GM18951 (cell line): ENCODE measurements around the gene PDK2.

Experiments used
- POLR2A ChIP-seq: IDR thresholded peaks from 4 replicates; pipeline ENCODE4 v1.6.1; 2011; ENCODE audit warnings: mild to moderate bottlenecking; ENCODE audit not compliant: insufficient read length, insufficient read depth; ENCODE audit errors: extremely low read depth
- in situ Hi-C: fragments of 300-500 bp; cut with MboI; formaldehyde crosslinking; loops from one replicate; pipeline ENCODE4 v1.12.0; 2022; ENCODE audit warnings: low sequenced_read_pairs, mixed read lengths, inconsistent platforms; ENCODE audit not compliant: unreplicated experiment

The PDK2 gene

GRCh38 chr17:50094753-50095619, at the start of gene PDK2:
Gene PDK2, plus strand, starts transcription at chr17:50095351. Its CDS starts 85 bp downstream, at chr17:50095436.
- peak; percentile 47 for TF ChIP-seq POLR2A

GRCh38 chr17:50046179-50046578, 49.0 kb upstream of the PDK2 start:
- TF ChIP-seq POLR2A, result no peak
- in situ Hi-C loops, result no loop called here

More at GRCh38 chr17:50094753-50095619, at the start of gene PDK2:
- in situ Hi-C loops, result no loop called here

- in situ Hi-C loops, result no loop called here
These were observed 48.5 kb upstream of the PDK2 start for GRCh38 chr17:50046667-50047066.

GRCh38 chr17:50047083-50047482, 48.1 kb upstream of the PDK2 start:
- TF ChIP-seq POLR2A, result no peak
- in situ Hi-C loops, result no loop called here

More at GRCh38 chr17:50046667-50047066, 48.5 kb upstream of the PDK2 start:
- TF ChIP-seq POLR2A, result no peak

GRCh38 chr17:50047488-50048126, 47.5 kb upstream of the PDK2 start:
- in situ Hi-C loops, result no loop called here
- no peak for TF ChIP-seq POLR2A

GRCh38 chr17:50048146-50048720, 46.9 kb upstream of the PDK2 start:
- in situ Hi-C loops, result no loop called here

GRCh38 chr17:50048988-50049387, 46.2 kb upstream of the PDK2 start:
- TF ChIP-seq POLR2A, result no peak
- in situ Hi-C loops, result no loop called here

More at GRCh38 chr17:50048146-50048720, 46.9 kb upstream of the PDK2 start:
- no peak for TF ChIP-seq POLR2A

- in situ Hi-C loops, result no loop called here
- TF ChIP-seq POLR2A, result no peak
These were observed 45.5 kb upstream of the PDK2 start for GRCh38 chr17:50049636-50050035.

GRCh38 chr17:50050431-50051032, 44.6 kb upstream of the PDK2 start:
- in situ Hi-C loops, result no loop called here
- TF ChIP-seq POLR2A, result no peak

GRCh38 chr17:50051082-50051576, 44.0 kb upstream of the PDK2 start:
- in situ Hi-C loops, result no loop called here
- TF ChIP-seq POLR2A, result no peak

- in situ Hi-C loops, result no loop called here
- no peak for TF ChIP-seq POLR2A
These were observed 43.5 kb upstream of the PDK2 start for GRCh38 chr17:50051606-50052005.

GRCh38 chr17:50052241-50052796, 42.8 kb upstream of the PDK2 start:
- in situ Hi-C loops, result no loop called here
- TF ChIP-seq POLR2A, result no peak
